HEK293T (cell line): ENCODE data around the gene DROSHA.

Experiments
- BHLHE40 ChIP-seq: fragments of 450-650 bp; IDR thresholded peaks from 2 replicates; pipeline ENCODE4 v1.6.1; 2016; ENCODE audit warnings: mild to moderate bottlenecking, moderate library complexity, borderline replicate concordance
- FOXA1 ChIP-seq: fragments of 450-650 bp; IDR thresholded peaks from 2 replicates; pipeline ENCODE4 v1.6.1; 2016; ENCODE audit warnings: mild to moderate bottlenecking
- FOXM1 ChIP-seq: fragments of 450-650 bp; IDR thresholded peaks from 2 replicates; pipeline ENCODE4 v1.6.1; 2017; ENCODE audit warnings: mild to moderate bottlenecking, borderline replicate concordance
- SP1 ChIP-seq: fragments of 450-650 bp; IDR thresholded peaks from 2 replicates; pipeline ENCODE4 v1.6.1; 2017

DNA sequence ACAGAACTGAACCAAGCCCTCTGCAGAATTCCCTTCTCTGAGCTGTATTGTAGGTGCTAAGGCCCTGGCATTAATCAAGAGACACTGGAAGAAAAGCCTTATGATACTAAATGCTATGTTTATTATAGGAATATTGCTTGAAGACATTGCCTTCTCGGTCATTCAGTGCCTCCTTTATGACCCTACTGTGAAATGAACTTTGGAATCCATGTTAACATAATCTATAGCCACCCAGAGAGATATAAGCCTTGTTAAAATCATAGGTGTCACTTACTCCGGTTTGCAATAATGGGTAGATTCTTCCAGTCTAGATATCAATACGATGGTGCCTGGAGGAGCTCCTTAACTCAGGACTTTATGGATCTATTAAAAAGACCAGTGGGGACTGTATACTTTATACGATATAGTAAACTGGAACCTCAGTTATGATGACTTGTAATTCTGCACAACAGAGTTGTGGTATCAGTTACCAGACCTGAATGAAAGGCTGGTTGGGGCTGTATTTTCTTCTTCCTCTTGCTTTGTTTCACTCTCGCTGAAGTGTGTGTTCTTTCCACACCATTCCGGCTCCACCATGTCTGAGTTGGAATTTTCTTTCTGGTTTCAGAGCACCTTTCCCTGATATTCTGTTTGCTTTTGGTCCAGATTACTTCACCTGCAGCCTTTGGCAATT is 154.5 kb downstream of the DROSHA start:
- no peak for TF ChIP-seq FOXA1
- no peak for TF ChIP-seq SP1
- TF ChIP-seq FOXM1: no peak
- TF ChIP-seq BHLHE40: no peak
